EL (cell line): Measurements from ENCODE around the gene TOMM20.
A peak's percentile ranks its signal among the peaks of the same experiment; 100 is the strongest.

Experiments
- DNase-seq: peaks from one replicate; pipeline ENCODE4 v3.0.0-alpha.2; 2016

The TOMM20 gene

DNA sequence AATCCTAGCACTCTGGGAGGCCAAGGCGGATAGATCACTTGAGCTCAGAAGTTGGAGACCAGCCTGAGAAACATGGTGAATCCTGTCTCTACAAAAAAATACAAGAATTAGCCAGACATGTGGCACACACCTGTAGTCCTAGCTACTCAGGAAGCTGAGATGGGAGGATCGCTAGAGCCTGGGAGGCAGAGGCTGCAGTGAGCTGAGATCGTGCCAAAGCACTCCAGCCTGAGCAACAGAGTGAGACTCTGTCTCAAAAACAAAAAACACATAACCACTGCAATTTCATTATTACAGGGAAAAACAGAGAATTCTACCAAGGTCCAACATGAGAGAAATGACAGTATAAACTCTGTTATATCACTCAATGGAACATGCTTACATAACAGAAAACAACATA lies 4.4 kb upstream of the TOMM20 start:
- DNase-seq, result no peak

DNA sequence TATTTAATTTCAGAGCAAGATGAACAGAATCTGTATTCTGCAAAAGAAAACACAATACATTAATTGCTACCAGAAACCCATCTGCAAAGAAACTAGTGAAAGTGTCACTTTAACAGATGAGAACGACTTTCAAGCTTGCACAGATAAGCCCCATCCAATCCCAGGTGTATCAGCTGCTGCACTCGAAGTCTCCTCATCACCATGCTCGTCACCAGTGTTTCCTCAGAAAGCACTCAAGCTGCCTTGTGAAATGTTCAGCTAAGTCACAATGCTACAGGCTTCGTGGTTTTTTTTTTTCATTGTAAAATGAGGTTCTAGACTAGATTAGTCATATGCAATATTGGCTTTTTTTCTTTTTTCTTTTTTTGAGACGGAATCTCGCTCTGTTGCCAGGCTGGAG lies 3.3 kb upstream of the TOMM20 start:
- DNase-seq, result no peak

DNA sequence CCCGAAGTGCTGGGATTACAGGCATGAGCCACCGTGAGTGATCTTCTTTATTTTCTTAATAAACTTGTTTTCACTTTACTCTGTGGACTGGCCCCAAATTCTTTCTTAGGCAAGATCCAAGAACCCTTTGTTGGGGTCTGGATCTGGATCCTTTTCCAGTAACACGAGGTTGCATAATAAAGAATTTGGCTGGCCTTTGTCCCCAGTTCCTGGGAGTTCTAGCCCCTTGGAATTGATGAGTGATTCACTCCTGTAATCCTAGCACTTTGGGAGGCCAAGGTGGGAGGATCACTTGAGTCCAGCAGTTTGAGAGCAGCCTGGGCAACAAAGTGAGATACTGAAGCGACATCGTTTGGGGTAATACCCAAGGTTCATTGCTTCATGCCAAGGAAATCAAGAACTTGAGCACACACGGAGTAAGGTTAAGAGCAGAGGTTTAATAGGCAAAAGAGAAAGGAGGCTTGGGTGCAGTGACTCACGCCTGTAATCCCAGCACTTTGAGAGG lies 2.2 kb upstream of the TOMM20 start:
- DNase-seq, result no peak

DNA sequence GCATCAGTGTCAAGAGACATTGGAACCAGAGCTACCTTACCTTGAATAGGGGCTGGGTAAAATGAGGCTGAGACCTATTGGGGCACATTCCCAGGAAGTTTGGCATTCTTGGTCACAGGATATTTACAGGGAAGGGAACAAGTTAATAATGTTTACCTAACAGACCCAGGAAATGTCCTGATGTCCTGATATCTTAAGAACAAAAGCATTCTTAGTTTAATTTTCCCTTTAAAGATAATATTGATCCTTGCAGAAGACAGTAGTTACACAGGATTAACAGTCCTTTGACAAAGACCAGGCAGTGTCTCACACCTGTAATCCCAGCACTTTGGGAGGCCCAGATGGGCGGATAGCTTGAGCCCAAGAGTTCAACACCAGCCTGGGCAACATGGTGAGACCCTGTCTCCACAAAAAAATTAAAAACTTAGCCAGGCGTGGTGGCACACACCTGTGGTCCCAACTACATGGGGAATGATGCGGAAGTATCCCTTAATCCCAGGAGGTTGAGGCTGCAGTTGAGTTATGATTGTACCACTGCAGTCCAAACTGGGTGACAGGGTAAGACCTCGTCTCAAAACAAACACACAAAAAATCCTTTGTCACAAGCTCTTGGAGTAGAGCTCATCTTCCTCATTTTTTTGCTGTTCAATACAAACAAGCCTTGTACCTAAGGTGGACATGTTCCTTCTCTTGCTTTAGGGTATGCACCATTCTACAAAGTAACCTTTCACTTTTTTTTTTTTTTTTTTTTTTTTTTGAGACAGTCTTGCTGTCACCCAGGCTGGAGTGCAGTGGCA lies 1.3 kb upstream of the TOMM20 start:
- no peak for DNase-seq

DNA sequence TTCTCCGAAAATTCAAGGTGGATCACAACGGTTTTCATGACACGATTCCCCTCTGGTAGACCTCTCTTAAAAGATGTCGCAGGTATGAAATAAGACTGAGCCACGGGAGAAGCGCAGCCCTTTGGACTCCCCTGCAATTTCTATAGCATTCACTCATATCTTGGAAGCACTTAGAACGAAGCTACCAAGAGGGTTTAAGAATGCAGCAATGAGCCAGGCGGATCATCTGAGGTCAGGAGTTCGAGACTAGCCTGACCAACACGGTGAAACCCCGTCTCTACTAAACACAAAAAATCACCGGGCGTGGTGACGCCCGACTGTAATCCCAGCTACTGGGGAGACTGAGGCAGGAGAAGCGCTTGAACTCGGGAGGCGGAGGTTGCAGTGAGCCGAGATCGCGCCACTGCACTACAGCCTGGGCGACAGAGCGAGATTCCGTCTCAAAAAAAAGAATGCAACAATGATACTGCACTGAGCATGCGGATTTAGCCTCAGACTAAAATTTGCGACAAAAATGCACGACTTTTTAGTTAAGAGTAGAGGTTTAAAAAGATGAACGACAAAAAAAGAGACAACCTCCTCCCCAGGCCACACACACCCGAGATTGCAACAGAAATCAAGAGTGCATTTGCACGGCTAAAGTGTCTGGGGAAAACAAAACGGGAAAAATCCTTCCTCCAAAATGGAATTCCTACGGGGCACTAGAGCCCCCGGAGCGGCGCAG lies 743 bp downstream of the TOMM20 start:
- DNase-seq, result no peak

- no peak for DNase-seq
These were observed 1.4 kb downstream of the TOMM20 start for GRCh38 chr1:235127203-235127602.

DNA sequence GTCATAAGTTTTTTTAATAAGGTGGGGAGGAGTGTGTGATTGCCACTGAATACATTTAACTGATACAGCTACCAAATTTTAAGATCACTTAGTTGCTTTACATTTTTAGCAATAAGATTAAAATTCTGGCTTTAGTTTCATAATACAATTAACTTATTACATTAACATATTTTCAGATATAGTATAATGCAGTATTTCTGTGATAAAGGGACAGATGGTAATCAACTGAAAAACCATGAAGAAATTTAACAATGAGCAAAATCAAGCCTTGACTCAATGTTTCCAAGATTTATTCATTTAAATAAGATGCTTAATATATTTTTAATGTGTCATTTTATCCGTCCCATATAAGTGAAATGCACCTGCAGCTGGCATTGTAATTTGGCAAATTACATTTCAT lies 4.0 kb downstream of the TOMM20 start:
- DNase-seq, result no peak

GRCh38 chr1:235124111-235124510 lies 4.5 kb downstream of the TOMM20 start:
- DNase-seq, result no peak

DNA sequence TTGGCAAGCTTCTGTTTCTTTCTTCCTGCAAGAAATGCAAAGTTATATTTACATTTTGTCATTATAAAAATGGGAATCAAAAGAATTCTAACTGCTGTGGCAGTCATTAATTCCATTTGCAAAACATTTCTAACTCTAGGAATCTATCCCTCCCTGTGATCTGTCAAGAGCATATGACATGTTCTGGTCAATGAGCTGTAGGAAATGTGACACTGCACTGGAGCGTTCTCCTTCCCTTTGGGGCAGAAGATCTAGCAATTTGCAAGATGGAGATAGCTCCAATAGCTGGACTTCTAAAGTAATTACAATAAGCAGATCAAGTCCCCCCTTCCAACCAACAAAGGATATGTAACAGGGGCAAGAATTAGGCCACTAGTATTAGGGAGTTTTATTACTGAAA lies 6.3 kb downstream of the TOMM20 start:
- no peak for DNase-seq

DNA sequence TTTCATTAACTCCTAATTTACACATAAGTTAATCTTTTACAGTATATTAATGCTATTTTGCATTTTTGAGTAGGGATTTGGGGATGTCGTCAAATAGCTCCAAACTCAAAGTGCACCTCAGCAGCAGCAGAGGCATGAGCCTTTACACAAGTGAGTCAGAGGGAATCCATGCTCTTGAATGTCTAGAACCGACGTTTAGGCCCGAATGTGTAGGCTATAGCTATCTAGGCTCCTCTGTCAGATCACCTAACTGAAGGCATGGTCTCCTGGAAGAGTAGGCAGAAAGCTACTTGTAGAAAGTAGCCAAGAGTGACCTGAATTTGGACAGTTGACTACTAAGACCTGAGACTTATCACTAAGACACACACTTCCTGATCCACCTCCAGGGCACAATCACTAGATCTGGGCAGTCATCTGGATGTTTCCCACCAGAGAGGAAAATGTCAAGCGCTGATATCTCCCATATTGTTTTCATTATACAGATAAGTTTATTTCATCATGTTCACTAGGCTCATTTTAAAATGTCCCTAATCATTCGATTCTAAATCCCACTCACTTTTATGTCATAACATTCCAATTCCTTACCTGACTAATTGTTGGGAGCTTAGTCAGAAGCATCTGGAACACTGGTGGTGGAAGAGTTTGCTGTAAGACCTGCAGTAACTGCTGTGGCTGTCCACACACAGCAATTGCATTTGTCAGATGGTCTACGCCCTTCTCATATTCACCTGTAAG lies 15.3 kb downstream of the TOMM20 start:
- DNase-seq, result no peak

DNA sequence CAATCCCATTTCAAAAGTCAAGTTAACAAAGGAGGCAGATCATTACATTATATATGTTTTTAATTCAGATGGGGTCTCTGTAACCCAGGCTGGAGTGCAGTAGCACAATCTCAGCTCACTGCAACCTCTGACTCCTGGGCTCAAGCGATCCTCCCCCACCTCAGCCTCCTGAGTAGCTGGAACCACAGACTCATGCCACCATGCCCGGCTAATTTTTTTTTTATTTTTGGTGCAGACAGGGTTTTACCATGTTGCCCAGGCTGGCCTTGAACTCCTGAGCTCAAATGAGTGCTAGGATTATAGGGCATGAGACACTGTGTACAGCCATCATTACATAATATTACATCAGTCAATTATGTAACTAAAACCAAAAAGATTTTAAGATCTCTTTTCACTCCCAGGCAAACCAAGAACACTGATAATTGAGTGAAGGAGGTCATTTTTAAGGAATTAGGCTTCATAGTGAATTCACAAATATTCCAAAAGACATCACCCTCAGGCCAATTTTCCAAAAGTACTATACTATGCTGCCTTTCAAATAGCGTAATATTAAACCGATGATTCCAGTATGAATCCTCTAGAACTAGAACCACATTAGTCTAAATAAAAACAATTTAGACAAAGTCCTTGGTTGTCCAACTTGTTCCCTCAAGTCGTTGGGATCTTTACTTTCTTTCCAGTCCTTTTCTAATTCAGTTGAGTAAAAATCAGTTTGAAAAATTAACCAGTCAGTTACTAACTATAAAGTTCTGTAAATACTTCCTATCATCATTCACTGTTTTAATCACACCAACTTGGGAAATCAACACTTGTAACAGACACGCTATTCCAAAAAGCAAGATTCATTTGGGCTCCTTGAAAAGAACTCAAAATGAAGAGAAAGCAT lies 16.1 kb downstream of the TOMM20 start:
- DNase-seq, result no peak

DNA sequence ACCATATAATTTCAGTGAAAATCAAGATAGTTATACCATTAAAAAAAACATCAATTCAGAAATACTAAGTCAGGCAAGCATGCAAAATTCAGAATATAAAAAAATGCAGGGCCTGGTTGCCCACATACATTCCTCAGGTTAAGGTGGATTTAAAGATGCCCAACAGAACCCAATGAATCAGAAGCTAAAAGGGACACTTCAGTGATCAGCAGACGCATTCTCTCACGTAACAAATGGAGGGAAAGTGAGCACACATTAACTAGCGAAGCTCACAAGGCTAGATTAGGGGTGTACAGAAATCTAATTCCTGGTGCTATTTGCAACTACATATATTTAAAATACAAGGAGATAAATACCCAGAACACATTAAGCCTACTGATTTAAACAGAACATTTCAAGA lies 17.5 kb downstream of the TOMM20 start:
- no peak for DNase-seq

GRCh38 chr1:235108876-235109275 lies 19.8 kb downstream of the TOMM20 start:
- DNase-seq, result no peak

GRCh38 chr1:235108185-235108593 lies 20.4 kb downstream of the TOMM20 start:
- DNase-seq, result no peak

DNA sequence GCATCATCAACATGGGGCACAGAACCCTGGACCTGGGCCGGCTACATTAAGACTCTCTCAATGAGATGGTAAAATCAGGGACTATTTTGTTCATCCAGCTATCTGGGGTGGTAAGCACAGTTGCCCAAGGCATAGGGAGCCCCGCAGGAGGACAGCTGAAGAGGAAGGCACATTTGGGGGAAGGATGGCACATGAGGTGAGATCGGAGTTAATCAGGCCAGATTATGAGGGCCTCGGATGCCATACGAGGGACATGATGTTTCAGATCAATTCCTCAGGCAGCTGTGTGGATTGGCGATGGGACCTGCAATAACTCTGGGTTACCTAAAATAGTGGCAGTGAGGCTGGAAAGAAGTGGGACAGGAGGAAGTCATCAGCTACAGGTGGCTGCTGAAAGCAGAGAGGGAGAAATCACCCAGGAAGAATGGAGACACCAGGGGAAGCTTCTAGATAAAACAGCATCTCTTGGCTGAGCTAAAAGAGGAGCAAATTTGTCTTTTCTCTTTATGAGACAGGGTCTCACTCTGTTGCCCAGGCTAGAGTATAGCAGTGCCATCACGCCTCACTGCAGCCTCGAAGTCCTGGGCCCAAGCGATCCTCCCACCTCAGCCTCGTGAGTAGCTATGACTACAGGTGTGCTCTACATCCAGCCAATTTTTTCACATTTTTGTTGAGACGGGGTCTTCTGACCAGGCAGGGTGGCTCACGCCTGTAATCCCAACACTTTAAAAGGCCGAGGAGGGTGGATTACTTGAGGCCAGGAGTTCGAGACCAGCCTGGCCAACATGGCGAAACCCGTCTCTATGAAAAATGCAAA lies 21.1 kb downstream of the TOMM20 start:
- no peak for DNase-seq

DNA sequence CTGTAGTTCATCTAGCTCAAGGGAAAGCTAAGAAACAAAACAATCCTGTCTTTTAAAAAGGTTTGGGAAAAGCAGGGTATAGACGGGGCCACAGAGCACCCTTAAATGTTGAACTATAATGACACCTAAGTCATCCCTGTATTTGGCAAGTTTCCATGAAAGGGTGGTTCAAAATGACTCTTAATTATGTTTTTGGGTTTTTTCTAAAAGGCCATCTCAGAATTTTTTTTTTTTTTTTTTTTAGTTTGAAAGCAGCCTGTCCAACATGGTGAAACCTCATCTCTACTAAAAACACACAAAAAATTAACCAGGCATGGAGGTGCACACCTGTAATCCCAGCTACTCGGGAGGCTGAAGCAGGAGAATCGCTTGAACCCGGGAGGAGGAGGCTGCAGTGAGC lies 22.2 kb downstream of the TOMM20 start:
- no peak for DNase-seq

DNA sequence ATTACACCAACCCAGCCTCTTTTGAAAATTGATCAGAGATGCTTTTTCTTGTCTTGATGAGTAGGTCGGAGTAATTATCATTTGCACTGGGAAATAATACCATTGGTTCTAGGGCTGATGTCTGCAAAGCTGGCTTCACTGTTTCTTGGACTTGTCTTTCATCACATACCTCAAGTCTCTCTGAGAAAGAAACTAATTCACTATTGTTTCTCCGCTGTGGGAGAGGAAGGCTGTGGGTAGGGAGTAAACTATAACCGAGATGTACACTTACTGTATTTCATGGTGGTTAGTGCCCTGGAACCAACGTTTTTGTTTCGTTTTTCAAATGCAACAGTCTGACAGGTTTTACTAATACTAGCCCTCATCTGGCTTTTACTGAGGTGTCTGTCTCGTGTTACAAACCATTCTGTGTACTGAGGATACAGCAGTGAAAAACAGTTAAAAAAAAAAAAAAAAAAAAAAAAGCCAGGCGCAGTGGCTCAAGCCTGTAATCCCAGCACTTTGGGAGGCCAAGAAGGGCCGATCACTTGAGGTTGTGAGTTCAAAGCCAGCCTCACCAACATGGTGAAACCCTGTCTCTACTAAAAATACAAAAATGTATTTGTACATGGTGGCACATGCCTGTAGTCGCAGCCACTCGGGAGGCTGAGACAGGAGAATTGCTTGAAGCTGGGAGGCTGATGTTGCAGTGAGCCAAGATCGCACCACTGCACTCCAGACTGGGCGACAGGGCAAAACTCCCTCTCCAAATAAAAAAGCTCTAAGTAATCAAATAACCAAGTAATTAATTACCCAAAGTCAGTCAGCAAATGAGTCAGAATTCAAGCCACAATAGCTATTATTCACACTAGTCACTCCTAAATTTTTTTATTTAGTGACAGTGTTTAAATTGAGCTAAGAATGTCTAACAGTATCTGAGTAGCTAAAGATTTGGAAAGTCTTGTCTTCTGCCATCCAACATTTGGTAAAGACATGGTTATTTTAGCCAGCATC lies 23.3 kb downstream of the TOMM20 start:
- peak; percentile 31 for DNase-seq

GRCh38 chr1:235102993-235103411 lies 25.6 kb downstream of the TOMM20 start:
- no peak for DNase-seq

DNA sequence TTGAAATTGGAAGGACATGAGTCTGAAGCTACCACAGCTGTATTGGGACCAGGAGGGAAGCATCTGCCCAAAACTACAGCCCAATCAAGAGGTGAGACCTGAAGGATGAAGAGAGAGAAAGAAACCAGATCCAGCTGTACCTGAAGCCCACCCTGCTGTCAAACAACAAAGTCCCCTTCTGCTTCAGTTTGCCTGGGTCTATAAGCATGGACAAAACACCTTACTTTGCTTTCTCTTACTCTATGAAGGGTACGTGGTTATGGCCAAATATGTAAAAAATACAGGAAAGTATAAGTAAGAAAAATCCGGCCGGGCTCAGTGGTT lies 26.4 kb downstream of the TOMM20 start:
- no peak for DNase-seq

- DNase-seq, result no peak
These were observed 26.9 kb downstream of the TOMM20 start for GRCh38 chr1:235101558-235102258.
